Mesodermal cell (in vitro differentiated cells): ENCODE results near the gene CNDP1.

Experiments used
- H3K27ac ChIP-seq: 2 replicates; pipeline ENCODE4 v1.7.0; 2013; ENCODE audit warnings: mild to moderate bottlenecking, low read depth, low read length, moderate library complexity; ENCODE audit not compliant: severe bottlenecking
- H3K36me3 ChIP-seq: 2 replicates; pipeline ENCODE4 v1.7.1; 2013; ENCODE audit warnings: mild to moderate bottlenecking, low read length, moderate library complexity; ENCODE audit not compliant: control insufficient read depth, insufficient read depth
- H3K4me1 ChIP-seq: one replicate; pipeline ENCODE4 v1.7.1; 2013; ENCODE audit warnings: mild to moderate bottlenecking, low read length; ENCODE audit not compliant: insufficient read depth, control insufficient read depth, poor library complexity, severe bottlenecking
- H3K4me3 ChIP-seq: 2 replicates; pipeline ENCODE4 v1.7.0; 2013; ENCODE audit warnings: low read length, control low read depth, mild to moderate bottlenecking; ENCODE audit not compliant: insufficient read depth, poor library complexity, severe bottlenecking; ENCODE audit errors: extremely low read depth
- H3K9me3 ChIP-seq: 2 replicates; pipeline ENCODE4 v1.7.1; 2013; ENCODE audit warnings: mild to moderate bottlenecking, low read length, moderate library complexity; ENCODE audit not compliant: control insufficient read depth
- WGBS, 2 experiments: methylation state at CpG; one replicate each; pipeline ENCODE4 v1.1.5; 2013; ENCODE audit warnings: missing lambda C conversion rate in 2 of 2; ENCODE audit not compliant: insufficient coverage in 2 of 2; 5-methylcytosine and 5-hydroxymethylcytosine counted together

The CNDP1 gene

DNA sequence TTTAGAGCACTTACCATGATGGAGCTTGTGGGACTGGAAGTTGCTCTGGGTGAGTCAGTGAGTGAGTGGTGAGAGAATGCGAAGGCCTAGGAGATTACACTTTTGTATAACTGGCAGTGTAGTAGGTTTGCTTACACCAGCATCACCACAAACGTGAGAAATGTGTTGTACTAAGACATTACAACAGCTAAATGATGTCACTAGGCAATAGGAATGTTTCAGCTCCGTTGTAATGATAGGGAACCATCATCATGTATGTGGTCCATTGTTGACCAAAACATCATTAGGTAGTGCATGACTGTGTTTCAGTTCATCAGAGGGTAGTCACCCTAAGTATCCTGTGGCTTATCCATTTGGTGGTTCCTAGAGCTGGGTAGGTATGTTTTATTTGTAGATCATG lies 75.2 kb downstream of the CNDP1 start:
- 76 to 93% methylated on average over 2 to 3 of the region's 3 CpGs for WGBS, 2 experiments
- H3K4me1 ChIP-seq = peaks cover 4% of the 10 kb centered on the region
- no peak overlapping the region for H3K4me3 ChIP-seq
- H3K36me3 ChIP-seq = no peaks in the 10 kb centered on the region
- no peaks in the 10 kb centered on the region for H3K9me3 ChIP-seq
- H3K27ac ChIP-seq = no peak overlapping the region

DNA sequence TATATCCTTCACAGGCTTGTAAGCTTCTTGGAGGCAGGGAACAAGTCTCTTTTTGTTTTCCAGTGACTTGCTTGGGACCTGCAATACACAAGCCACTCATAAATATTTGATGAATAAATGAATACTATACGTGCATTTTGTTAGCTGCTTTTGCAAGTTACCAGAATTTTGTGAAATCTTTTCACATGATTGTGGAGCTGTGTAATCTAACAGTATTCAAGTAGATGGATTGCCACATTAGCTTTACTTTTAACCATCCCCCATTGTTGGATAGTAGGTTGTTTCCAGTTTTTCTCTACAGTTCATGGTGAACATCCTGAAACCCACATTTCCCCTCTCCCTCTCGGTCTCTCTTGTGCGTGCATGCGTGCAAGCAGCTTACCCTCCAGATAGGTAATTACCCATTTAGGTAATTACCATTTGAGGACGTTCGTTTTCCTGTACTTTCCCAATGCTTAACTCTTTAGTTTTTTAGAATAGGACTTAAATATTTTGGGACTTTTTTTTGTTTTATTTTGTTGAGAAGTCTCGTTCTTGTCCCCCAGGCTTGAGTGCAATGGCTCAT lies 75.8 kb downstream of the CNDP1 start:
- H3K9me3 ChIP-seq = no peaks in the 10 kb centered on the region
- peaks cover 1% of the 10 kb centered on the region for H3K4me1 ChIP-seq
- H3K4me3 ChIP-seq = no peak overlapping the region
- H3K27ac ChIP-seq = no peak overlapping the region
- WGBS, 2 experiments = 94 to 100% methylated on average over 3 of the region's 7 CpGs
- no peaks in the 10 kb centered on the region for H3K36me3 ChIP-seq

- H3K4me3 ChIP-seq = no peak overlapping the region
- H3K9me3 ChIP-seq = no peaks in the 10 kb centered on the region
- H3K36me3 ChIP-seq = no peaks in the 10 kb centered on the region
- H3K27ac ChIP-seq = no peak overlapping the region
- H3K4me1 ChIP-seq = no peaks in the 10 kb centered on the region
- WGBS, 2 experiments = no CpG with 5 or more reads among the region's 1 CpG
These were observed 76.6 kb downstream of the CNDP1 start for GRCh38 chr18:74610860-74611259.

GRCh38 chr18:74611765-74612164 lies 77.5 kb downstream of the CNDP1 start:
- Histone ChIP-seq H3K36me3 (no peaks in the 10 kb centered on the region), H3K4me1 (no peaks in the 10 kb centered on the region), H3K27ac (no peak overlapping the region), H3K9me3 (no peaks in the 10 kb centered on the region), H3K4me3 (no peak overlapping the region)
- WGBS, 2 experiments = 79 to 96% methylated on average over 3 of the region's 4 CpGs

DNA sequence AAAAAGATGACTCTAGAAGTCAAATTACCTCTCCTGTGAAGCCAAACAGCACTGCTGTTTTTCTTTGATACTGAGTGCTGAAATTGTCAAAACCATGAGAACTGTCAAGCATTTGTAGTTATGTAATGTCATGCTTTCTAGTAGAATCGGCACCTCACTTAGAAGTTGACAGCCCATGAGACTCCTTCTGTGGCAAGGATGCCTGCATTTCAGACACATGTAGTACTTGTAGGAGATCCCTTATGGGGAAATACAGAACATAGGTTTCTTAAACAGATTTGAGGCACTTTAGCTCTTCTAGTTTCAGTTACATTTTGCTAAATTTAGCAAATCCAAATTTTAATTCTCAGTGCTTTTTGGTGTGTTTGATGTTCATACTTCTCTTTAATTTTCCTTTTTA lies 79.1 kb downstream of the CNDP1 start:
- Histone ChIP-seq H3K36me3 (no peaks in the 10 kb centered on the region), H3K9me3 (no peaks in the 10 kb centered on the region), H3K27ac (no peak overlapping the region), H3K4me1 (no peaks in the 10 kb centered on the region), H3K4me3 (no peak overlapping the region)
- WGBS, 2 experiments = 88 to 100% methylated on average over 1 of the region's 1 CpG

DNA sequence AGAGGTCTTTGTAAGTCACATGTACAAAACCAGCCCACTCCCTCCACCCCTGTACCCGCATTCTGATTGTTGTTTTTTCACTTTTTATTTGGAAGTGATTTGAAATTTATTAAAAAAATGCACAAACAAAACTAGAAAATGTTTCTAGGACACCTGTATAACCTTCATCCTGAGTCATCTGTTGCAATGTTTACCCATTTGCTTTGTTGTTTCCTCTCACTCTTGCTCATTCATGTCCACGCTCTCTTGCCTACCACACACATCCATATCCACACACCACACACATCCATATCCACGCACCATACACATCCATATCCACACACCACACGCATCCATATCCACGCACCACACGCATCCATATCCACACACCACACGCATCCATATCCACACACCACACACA lies 82.2 kb downstream of the CNDP1 start:
- Histone ChIP-seq H3K36me3 (no peaks in the 10 kb centered on the region), H3K4me1 (peaks cover 5% of the 10 kb centered on the region), H3K4me3 (no peak overlapping the region), H3K9me3 (no peaks in the 10 kb centered on the region), H3K27ac (no peak overlapping the region)
- 36 to 47% methylated on average over 4 to 5 of the region's 7 CpGs for WGBS, 2 experiments

DNA sequence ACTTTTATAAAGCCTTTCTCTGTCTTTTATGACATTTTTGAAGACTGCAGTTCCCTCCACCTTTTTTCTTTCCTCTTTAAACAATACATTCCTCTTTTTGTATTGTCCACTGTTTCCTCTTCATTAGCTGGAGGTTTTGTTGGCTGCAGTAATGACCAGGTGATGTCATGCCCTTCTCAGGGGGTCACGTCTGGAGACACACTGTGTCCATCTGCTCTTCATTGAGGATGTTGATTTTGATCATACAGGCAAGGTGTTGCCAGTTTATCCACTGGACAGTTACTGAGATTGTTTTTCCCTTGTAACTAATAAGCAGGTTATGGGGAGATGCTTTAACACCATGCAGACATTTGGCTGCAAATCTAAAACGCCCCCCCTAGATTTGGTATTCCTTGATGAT lies 83.2 kb downstream of the CNDP1 start:
- 92 to 100% methylated on average over 1 to 2 of the region's 2 CpGs for WGBS, 2 experiments
- H3K36me3 ChIP-seq = no peaks in the 10 kb centered on the region
- peaks cover 8% of the 10 kb centered on the region for H3K4me1 ChIP-seq
- H3K4me3 ChIP-seq = no peak overlapping the region
- no peak overlapping the region for H3K27ac ChIP-seq
- no peaks in the 10 kb centered on the region for H3K9me3 ChIP-seq

GRCh38 chr18:74622072-74622471 lies 87.8 kb downstream of the CNDP1 start:
- no peak overlapping the region for H3K4me3 ChIP-seq
- peaks cover 8% of the 10 kb centered on the region for H3K4me1 ChIP-seq
- H3K27ac ChIP-seq = no peak overlapping the region
- no peaks in the 10 kb centered on the region for H3K9me3 ChIP-seq
- H3K36me3 ChIP-seq = no peaks in the 10 kb centered on the region
- WGBS, 2 experiments = 94% methylated on average over 6 of the region's 9 CpGs

DNA sequence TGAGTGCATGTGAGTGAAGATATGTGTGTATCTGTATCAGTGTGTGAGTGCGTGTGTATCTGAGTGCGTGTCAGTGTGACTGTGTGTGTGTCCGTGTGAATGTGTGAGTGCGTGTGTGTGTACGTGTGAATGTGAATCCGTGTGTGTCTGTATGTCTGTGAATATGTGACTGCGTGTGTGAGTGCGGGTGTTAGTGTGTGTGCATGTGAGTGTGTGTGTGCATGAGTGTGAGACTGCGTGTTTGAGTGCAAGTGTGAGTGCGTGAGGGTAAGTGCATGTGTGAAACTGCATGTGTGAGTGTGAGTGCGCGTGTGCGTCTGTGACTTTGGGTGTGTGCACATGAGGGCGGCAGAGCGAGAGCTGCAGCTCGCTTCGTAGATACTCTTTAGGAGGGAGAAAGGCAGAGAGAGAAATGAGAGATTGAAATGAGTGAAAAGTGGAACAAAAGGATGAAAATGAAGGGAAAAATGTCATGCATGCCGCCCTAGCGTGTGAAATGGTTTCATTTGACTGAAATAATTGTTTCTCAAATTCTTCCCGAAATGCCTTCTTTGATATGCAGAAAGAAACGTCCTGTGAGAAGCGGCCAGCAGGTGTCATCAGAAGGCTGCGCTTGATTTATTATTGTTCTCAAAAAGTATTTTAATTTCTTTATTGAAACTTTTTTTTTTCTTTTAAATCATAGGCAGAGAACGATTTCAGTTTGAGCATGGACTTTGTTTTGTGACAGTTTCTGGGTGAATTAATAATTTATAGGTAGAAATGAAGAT lies 88.9 kb downstream of the CNDP1 start:
- Histone ChIP-seq H3K36me3 (no peaks in the 10 kb centered on the region), H3K4me3 (no peak overlapping the region), H3K27ac (no peak overlapping the region), H3K9me3 (no peaks in the 10 kb centered on the region), H3K4me1 (peaks cover 8% of the 10 kb centered on the region)
- 76 to 81% methylated on average over 19 to 20 of the region's 24 CpGs for WGBS, 2 experiments

GRCh38 chr18:74624466-74624865 lies 90.2 kb downstream of the CNDP1 start:
- Histone ChIP-seq H3K36me3 (no peaks in the 10 kb centered on the region), H3K4me1 (peaks cover 8% of the 10 kb centered on the region), H3K27ac (no peak overlapping the region), H3K4me3 (no peak overlapping the region), H3K9me3 (no peaks in the 10 kb centered on the region)
- 87 to 95% methylated on average over 6 of the region's 8 CpGs for WGBS, 2 experiments

GRCh38 chr18:74625157-74625556 lies 90.9 kb downstream of the CNDP1 start:
- WGBS, 2 experiments = 77 to 100% methylated on average over 3 of the region's 5 CpGs
- Histone ChIP-seq H3K9me3 (no peaks in the 10 kb centered on the region), H3K4me1 (peaks cover 8% of the 10 kb centered on the region), H3K36me3 (no peaks in the 10 kb centered on the region), H3K4me3 (no peak overlapping the region), H3K27ac (no peak overlapping the region)
